Memory B cell (primary cell): ENCODE measurements around the gene APOBEC3H.

Experiments
- ATAC-seq: fragments of 150-1000 bp; cut with Tn5 transposase; 2 replicates; pipeline ENCODE4 v1.10.0; 2021; ENCODE audit warnings: low read depth, mild to moderate bottlenecking, moderate library complexity
- DNase-seq, 2 donors: peaks; one replicate each; pipeline ENCODE4 v3.0.0; 2022; ENCODE audit warnings: low spot score in 2 of 2
- H3K27ac Mint-ChIP-seq: one replicate; pipeline ENCODE4 v1.8.0; 2022; ENCODE audit warnings: mild to moderate bottlenecking, moderate library complexity, mixed read lengths
- H3K27me3 Mint-ChIP-seq: one replicate; pipeline ENCODE4 v1.8.0; 2022; ENCODE audit warnings: mixed read lengths
- H3K36me3 Mint-ChIP-seq: one replicate; pipeline ENCODE4 v1.8.0; 2022; ENCODE audit warnings: mild to moderate bottlenecking, mixed read lengths
- H3K4me1 Mint-ChIP-seq: one replicate; pipeline ENCODE4 v1.8.0; 2022; ENCODE audit warnings: mixed read lengths
- H3K4me3 Mint-ChIP-seq: one replicate; pipeline ENCODE4 v1.8.0; 2022; ENCODE audit warnings: mild to moderate bottlenecking, moderate library complexity, mixed read lengths
- H3K9me3 Mint-ChIP-seq: one replicate; pipeline ENCODE4 v1.8.0; 2022; ENCODE audit warnings: mixed read lengths

APOBEC3H gene

GRCh38 chr22:39088685-39089032 lies 8.4 kb upstream of the APOBEC3H start:
- no peaks in the 10 kb centered on the region for H3K27me3 Mint-ChIP-seq

GRCh38 chr22:39089928-39090327 lies 7.1 kb upstream of the APOBEC3H start:
- DNase-seq (no peak), ATAC-seq (no peak)
- Mint-ChIP-seq H3K27me3 (no peaks in the 10 kb centered on the region), H3K36me3 (peaks cover 12% of the 10 kb centered on the region), H3K4me3 (no peak overlapping the region), H3K4me1 (peaks cover 44% of the 10 kb centered on the region), H3K27ac (peak overlapping the region; percentile 78), H3K9me3 (no peaks in the 10 kb centered on the region)

More at GRCh38 chr22:39088685-39089032, 8.4 kb upstream of the APOBEC3H start:
- H3K36me3 Mint-ChIP-seq: peaks cover 12% of the 10 kb centered on the region
- peaks cover 39% of the 10 kb centered on the region for H3K4me1 Mint-ChIP-seq
- H3K27ac Mint-ChIP-seq: peak overlapping the region; percentile 90
- ATAC-seq: no peak
- no peaks in the 10 kb centered on the region for H3K9me3 Mint-ChIP-seq
- no peak for DNase-seq
- no peak overlapping the region for H3K4me3 Mint-ChIP-seq

GRCh38 chr22:39090426-39091064 lies 6.5 kb upstream of the APOBEC3H start:
- no peak for DNase-seq
- no peaks in the 10 kb centered on the region for H3K9me3 Mint-ChIP-seq
- ATAC-seq: peak; percentile 69
- H3K4me3 Mint-ChIP-seq: no peak overlapping the region
- peak overlapping the region; percentile 78 for H3K27ac Mint-ChIP-seq
- peaks cover 44% of the 10 kb centered on the region for H3K4me1 Mint-ChIP-seq
- no peaks in the 10 kb centered on the region for H3K27me3 Mint-ChIP-seq
- peaks cover 11% of the 10 kb centered on the region for H3K36me3 Mint-ChIP-seq

- DNase-seq (no peak), ATAC-seq (no peak)
- Mint-ChIP-seq H3K27me3 (no peaks in the 10 kb centered on the region), H3K36me3 (peaks cover 7% of the 10 kb centered on the region), H3K27ac (peak overlapping the region; percentile 78), H3K4me3 (no peak overlapping the region), H3K4me1 (peaks cover 42% of the 10 kb centered on the region), H3K9me3 (no peaks in the 10 kb centered on the region)
Measured at GRCh38 chr22:39091126-39092081, 5.6 kb upstream of the APOBEC3H start.

- Mint-ChIP-seq H3K36me3 (peaks cover 3% of the 10 kb centered on the region), H3K27ac (peak overlapping the region; percentile 62), H3K27me3 (no peaks in the 10 kb centered on the region), H3K9me3 (no peaks in the 10 kb centered on the region), H3K4me3 (no peak overlapping the region), H3K4me1 (peaks cover 43% of the 10 kb centered on the region)
- no peak for DNase-seq
- peak; percentile 25 for ATAC-seq
Measured at GRCh38 chr22:39092111-39092862, 4.8 kb upstream of the APOBEC3H start.

GRCh38 chr22:39094717-39095389 lies 2.2 kb upstream of the APOBEC3H start:
- Mint-ChIP-seq H3K36me3 (no peaks in the 10 kb centered on the region), H3K9me3 (no peaks in the 10 kb centered on the region), H3K4me3 (no peak overlapping the region), H3K27me3 (no peaks in the 10 kb centered on the region), H3K27ac (peak overlapping the region; percentile 58), H3K4me1 (peaks cover 53% of the 10 kb centered on the region)
- DNase-seq: no peak
- no peak for ATAC-seq

- Mint-ChIP-seq H3K36me3 (no peaks in the 10 kb centered on the region), H3K27ac (peak overlapping the region; percentile 70), H3K9me3 (no peaks in the 10 kb centered on the region), H3K4me1 (peaks cover 50% of the 10 kb centered on the region), H3K27me3 (no peaks in the 10 kb centered on the region), H3K4me3 (no peak overlapping the region)
- no peak for DNase-seq
- ATAC-seq: no peak
Measured at GRCh38 chr22:39095971-39096370, 1.1 kb upstream of the APOBEC3H start.

GRCh38 chr22:39098026-39098425 lies 982 bp downstream of the APOBEC3H start:
- no peaks in the 10 kb centered on the region for H3K36me3 Mint-ChIP-seq
- DNase-seq: no peak
- H3K4me3 Mint-ChIP-seq: peak overlapping the region; percentile 14
- ATAC-seq: no peak
- no peaks in the 10 kb centered on the region for H3K27me3 Mint-ChIP-seq
- H3K9me3 Mint-ChIP-seq: no peaks in the 10 kb centered on the region
- H3K4me1 Mint-ChIP-seq: peaks cover 36% of the 10 kb centered on the region
- H3K27ac Mint-ChIP-seq: peak overlapping the region; percentile 100

- H3K9me3 Mint-ChIP-seq: no peaks in the 10 kb centered on the region
- peak overlapping the region; percentile 73 for H3K4me3 Mint-ChIP-seq
- H3K27me3 Mint-ChIP-seq: no peaks in the 10 kb centered on the region
- ATAC-seq: no peak
- peak overlapping the region; percentile 100 for H3K27ac Mint-ChIP-seq
- no peaks in the 10 kb centered on the region for H3K36me3 Mint-ChIP-seq
- peak; percentile 18 to 32 for DNase-seq
- H3K4me1 Mint-ChIP-seq: peaks cover 36% of the 10 kb centered on the region
Measured at GRCh38 chr22:39098576-39098975, 1.5 kb downstream of the APOBEC3H start.

- Mint-ChIP-seq H3K27ac (peak overlapping the region; percentile 100), H3K27me3 (no peaks in the 10 kb centered on the region), H3K4me3 (no peak overlapping the region), H3K4me1 (peaks cover 31% of the 10 kb centered on the region), H3K36me3 (no peaks in the 10 kb centered on the region), H3K9me3 (no peaks in the 10 kb centered on the region)
- no peak for DNase-seq
- ATAC-seq: no peak
Measured at GRCh38 chr22:39101226-39101625, 4.2 kb downstream of the APOBEC3H start.

GRCh38 chr22:39103431-39103830 lies 6.4 kb downstream of the APOBEC3H start:
- Mint-ChIP-seq H3K36me3 (no peaks in the 10 kb centered on the region), H3K27me3 (no peaks in the 10 kb centered on the region), H3K9me3 (no peaks in the 10 kb centered on the region), H3K4me1 (peaks cover 19% of the 10 kb centered on the region), H3K27ac (peak overlapping the region; percentile 62), H3K4me3 (no peak overlapping the region)
- DNase-seq: no peak
- no peak for ATAC-seq

- H3K4me1 Mint-ChIP-seq: peaks cover 10% of the 10 kb centered on the region
- H3K27ac Mint-ChIP-seq: no peak overlapping the region
- H3K4me3 Mint-ChIP-seq: no peak overlapping the region
- no peaks in the 10 kb centered on the region for H3K27me3 Mint-ChIP-seq
- ATAC-seq (no peak), DNase-seq (no peak)
- H3K9me3 Mint-ChIP-seq: no peaks in the 10 kb centered on the region
- no peaks in the 10 kb centered on the region for H3K36me3 Mint-ChIP-seq
Measured at GRCh38 chr22:39106326-39106725, 9.3 kb downstream of the APOBEC3H start.

GRCh38 chr22:39108487-39108886 lies 11.4 kb downstream of the APOBEC3H start:
- no peaks in the 10 kb centered on the region for H3K9me3 Mint-ChIP-seq

More at GRCh38 chr22:39108487-39108886, 11.4 kb downstream of the APOBEC3H start:
- H3K4me1 Mint-ChIP-seq: peaks cover 12% of the 10 kb centered on the region
- H3K4me3 Mint-ChIP-seq: no peak overlapping the region
- H3K36me3 Mint-ChIP-seq: no peaks in the 10 kb centered on the region
- ATAC-seq: no peak
- H3K27ac Mint-ChIP-seq: no peak overlapping the region
- H3K27me3 Mint-ChIP-seq: no peaks in the 10 kb centered on the region
- DNase-seq: no peak
